ENCODE measurements around the gene KIF4A.
"Not testable (repeated sequence)": the region's sequence is repeated elsewhere in the genome, so short reads cannot be mapped to it uniquely, and the experiment has no call there.

Gene KIF4A, protein sequence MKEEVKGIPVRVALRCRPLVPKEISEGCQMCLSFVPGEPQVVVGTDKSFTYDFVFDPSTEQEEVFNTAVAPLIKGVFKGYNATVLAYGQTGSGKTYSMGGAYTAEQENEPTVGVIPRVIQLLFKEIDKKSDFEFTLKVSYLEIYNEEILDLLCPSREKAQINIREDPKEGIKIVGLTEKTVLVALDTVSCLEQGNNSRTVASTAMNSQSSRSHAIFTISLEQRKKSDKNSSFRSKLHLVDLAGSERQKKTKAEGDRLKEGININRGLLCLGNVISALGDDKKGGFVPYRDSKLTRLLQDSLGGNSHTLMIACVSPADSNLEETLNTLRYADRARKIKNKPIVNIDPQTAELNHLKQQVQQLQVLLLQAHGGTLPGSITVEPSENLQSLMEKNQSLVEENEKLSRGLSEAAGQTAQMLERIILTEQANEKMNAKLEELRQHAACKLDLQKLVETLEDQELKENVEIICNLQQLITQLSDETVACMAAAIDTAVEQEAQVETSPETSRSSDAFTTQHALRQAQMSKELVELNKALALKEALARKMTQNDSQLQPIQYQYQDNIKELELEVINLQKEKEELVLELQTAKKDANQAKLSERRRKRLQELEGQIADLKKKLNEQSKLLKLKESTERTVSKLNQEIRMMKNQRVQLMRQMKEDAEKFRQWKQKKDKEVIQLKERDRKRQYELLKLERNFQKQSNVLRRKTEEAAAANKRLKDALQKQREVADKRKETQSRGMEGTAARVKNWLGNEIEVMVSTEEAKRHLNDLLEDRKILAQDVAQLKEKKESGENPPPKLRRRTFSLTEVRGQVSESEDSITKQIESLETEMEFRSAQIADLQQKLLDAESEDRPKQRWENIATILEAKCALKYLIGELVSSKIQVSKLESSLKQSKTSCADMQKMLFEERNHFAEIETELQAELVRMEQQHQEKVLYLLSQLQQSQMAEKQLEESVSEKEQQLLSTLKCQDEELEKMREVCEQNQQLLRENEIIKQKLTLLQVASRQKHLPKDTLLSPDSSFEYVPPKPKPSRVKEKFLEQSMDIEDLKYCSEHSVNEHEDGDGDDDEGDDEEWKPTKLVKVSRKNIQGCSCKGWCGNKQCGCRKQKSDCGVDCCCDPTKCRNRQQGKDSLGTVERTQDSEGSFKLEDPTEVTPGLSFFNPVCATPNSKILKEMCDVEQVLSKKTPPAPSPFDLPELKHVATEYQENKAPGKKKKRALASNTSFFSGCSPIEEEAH

DNA sequence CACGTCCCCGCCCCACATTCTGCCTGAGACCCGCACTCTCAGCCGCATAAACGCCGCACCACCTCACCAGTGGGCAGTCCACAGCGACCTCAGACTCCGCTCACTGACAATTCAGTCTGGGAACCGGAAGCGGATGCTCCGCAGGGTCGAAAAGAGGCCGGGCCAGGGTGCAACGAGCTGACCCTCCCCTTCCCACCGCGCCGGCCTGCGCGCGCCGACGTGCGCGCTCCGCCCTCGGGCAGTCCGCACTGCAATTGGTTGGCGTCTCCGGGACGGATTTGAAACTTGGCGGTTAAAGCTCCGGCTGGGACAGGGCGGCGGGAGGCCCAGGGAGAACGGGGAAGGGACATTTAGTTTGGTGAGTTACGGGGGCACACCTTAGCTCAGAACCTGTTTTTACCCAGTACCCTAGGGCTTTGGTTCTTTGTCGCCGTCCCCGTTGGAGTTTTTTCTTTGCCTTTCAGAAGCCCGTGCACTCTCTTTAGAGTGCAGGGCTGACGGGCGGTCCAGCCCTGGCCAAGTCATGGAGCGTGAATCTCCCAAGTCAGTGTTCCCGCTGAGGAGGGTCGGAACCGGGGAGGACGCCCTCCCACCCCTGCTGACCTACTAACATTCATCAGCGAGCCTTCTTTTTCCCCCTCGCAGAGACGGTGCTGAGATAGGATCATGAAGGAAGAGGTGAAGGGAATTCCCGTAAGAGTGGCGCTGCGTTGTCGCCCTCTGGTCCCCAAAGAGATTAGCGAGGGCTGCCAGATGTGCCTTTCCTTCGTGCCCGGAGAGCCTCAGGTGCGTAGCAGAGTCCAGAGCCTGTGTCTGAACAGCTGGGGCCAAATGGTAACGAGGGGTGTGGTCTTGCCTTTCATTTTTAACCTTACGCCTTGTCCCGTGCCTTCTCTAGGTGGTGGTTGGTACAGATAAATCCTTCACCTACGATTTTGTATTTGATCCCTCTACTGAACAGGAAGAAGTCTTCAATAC lies at the start of gene KIF4A, which contains the start of gene PDZD11:
TSS of gene KIF4A (plus strand) at position 312 of the 978 bp plus-strand sequence. CDS start at position 667, 355 bp downstream.
TSS of gene PDZD11 (minus strand) at position 135 of the 978 bp plus-strand sequence. CDS start 586 bp downstream, outside the sequence.
- Histone ChIP-seq H3K27me3 (ENCODE audit: insufficient read depth, low read depth) (no peaks in the 10 kb centered on the region), H3K36me3 (ENCODE audit: insufficient read depth) (no peaks in the 10 kb centered on the region), H3K4me3 (IDR thresholded peaks at IDR 0.05; ENCODE audit: insufficient read depth, low read depth, low read length) (no peak within 1 kb of the TSS), H3K27ac (peak within 1 kb of the TSS; percentile 56; the same call in 1 of the 2 replicates), H3K4me1 (ENCODE audit: low read depth, poor library complexity, severe bottlenecking) (peaks cover 19% of the 10 kb centered on the region), H3K4me2 (peak within 1 kb of the TSS; percentile 78), H3K79me2 (ENCODE audit: insufficient read depth, low read depth) (peaks cover 5% of the 10 kb centered on the region; the same call in 1 of the 2 replicates), H2AFZ (ENCODE audit: low read depth) (peak within 1 kb of the TSS; percentile 75), H3K9ac (peak within 1 kb of the TSS; percentile 44; the same call in 1 of the 2 replicates), H4K20me1 (ENCODE audit: insufficient read depth) (no peaks in the 10 kb centered on the region)
- TF ChIP-seq, protein P1, sequence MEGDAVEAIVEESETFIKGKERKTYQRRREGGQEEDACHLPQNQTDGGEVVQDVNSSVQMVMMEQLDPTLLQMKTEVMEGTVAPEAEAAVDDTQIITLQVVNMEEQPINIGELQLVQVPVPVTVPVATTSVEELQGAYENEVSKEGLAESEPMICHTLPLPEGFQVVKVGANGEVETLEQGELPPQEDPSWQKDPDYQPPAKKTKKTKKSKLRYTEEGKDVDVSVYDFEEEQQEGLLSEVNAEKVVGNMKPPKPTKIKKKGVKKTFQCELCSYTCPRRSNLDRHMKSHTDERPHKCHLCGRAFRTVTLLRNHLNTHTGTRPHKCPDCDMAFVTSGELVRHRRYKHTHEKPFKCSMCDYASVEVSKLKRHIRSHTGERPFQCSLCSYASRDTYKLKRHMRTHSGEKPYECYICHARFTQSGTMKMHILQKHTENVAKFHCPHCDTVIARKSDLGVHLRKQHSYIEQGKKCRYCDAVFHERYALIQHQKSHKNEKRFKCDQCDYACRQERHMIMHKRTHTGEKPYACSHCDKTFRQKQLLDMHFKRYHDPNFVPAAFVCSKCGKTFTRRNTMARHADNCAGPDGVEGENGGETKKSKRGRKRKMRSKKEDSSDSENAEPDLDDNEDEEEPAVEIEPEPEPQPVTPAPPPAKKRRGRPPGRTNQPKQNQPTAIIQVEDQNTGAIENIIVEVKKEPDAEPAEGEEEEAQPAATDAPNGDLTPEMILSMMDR (conservative IDR thresholded peaks at IDR 0.05; ENCODE audit: low read depth, low read length) = no peak

DNA sequence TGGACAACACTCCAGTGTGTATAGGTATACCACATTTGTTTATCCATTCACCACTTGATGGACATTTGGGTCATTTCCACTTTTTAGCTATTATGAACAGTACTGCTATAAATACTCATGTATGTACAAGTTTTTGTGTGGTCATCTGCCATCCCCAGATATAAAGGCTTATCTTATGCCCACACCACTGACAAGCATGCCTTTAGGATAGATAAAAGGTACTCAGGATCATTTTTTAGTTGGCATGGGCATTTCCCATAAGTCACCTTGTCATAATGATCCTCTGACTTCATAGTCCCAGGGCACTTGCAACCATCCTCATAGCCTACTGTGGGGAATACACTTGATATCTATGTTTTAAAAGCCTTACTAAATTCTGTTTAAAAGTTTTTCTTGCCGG lies 49.2 kb upstream of the KIF4A start:
- H3K27me3 ChIP-seq (ENCODE audit: insufficient read depth, low read depth) = no peaks in the 10 kb centered on the region
- H4K20me1 ChIP-seq (ENCODE audit: insufficient read depth) = no peaks in the 10 kb centered on the region
- no peak overlapping the region for H2AFZ ChIP-seq (ENCODE audit: low read depth)
- H3K79me2 ChIP-seq (ENCODE audit: insufficient read depth, low read depth) = no peaks in the 10 kb centered on the region
- no peaks in the 10 kb centered on the region for H3K36me3 ChIP-seq (ENCODE audit: insufficient read depth)
- no peak overlapping the region for H3K9ac ChIP-seq
- TF ChIP-seq, protein P1 (conservative IDR thresholded peaks at IDR 0.05; ENCODE audit: low read depth, low read length) = no peak
- no peaks in the 10 kb centered on the region for H3K4me1 ChIP-seq (ENCODE audit: low read depth, poor library complexity, severe bottlenecking)
- H3K4me3 ChIP-seq (IDR thresholded peaks at IDR 0.05; ENCODE audit: insufficient read depth, low read depth, low read length) = no peak overlapping the region
- H3K27ac ChIP-seq = no peak overlapping the region
- no peak overlapping the region for H3K4me2 ChIP-seq

DNA sequence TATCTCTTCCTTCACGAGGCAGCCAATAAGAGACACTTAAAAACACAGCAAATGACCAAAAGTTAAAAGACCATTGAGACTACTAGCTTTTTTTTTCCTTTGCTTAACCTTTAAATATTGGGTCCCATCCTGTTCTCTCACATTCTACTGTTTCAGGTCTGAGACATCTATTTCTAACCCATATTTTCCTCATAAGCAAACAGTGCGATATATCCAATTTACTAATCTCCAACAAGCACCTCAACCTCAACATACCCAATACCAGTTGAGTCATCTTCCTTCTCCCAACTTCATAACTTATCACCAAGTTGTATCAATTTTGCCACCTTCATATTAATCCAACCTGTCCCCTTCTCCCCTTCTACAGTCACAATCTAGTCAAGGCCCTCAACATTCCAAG lies 48.4 kb upstream of the KIF4A start:
- Histone ChIP-seq H3K79me2 (ENCODE audit: insufficient read depth, low read depth) (no peaks in the 10 kb centered on the region), H3K27ac (no peak overlapping the region), H3K4me3 (IDR thresholded peaks at IDR 0.05; ENCODE audit: insufficient read depth, low read depth, low read length) (no peak overlapping the region), H3K4me2 (no peak overlapping the region), H3K36me3 (ENCODE audit: insufficient read depth) (no peaks in the 10 kb centered on the region), H3K4me1 (ENCODE audit: low read depth, poor library complexity, severe bottlenecking) (no peaks in the 10 kb centered on the region), H2AFZ (ENCODE audit: low read depth) (no peak overlapping the region), H3K9ac (no peak overlapping the region), H4K20me1 (ENCODE audit: insufficient read depth) (no peaks in the 10 kb centered on the region), H3K27me3 (ENCODE audit: insufficient read depth, low read depth) (no peaks in the 10 kb centered on the region)
- TF ChIP-seq, protein P1 (conservative IDR thresholded peaks at IDR 0.05; ENCODE audit: low read depth, low read length) = no peak

DNA sequence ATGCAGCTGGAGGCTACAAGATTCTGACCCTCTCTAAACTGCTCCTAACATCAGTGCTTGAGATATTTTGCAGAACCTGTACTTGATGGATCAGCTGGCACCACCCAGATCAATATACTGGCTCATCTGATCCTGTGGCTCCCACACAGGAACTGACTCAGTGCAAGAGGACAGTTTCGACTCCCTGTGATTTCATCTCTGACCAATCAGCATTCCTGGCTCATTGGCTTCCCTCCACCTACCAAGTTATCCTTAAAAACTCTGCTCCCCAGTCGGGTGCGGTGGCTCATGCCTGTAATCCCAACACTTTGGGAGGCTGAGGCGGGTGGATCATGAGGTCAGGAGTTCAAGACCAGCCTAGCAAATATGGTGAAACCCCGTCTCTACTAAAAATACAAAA lies 46.3 kb upstream of the KIF4A start:
- H3K27ac ChIP-seq; H3K79me2 ChIP-seq (ENCODE audit: insufficient read depth, low read depth); H3K4me1 ChIP-seq (ENCODE audit: low read depth, poor library complexity, severe bottlenecking); H3K36me3 ChIP-seq (ENCODE audit: insufficient read depth); H3K27me3 ChIP-seq (ENCODE audit: insufficient read depth, low read depth); H4K20me1 ChIP-seq (ENCODE audit: insufficient read depth); H2AFZ ChIP-seq (ENCODE audit: low read depth); H3K9ac ChIP-seq; H3K4me3 ChIP-seq (IDR thresholded peaks at IDR 0.05; ENCODE audit: insufficient read depth, low read depth, low read length); H3K4me2 ChIP-seq: not testable (repeated sequence)

Measured in KMS-11 (cell line).